Spleen (tissue), 11 donors: ENCODE measurements around the gene GDPD5. TPM values are rescaled to one million over a fixed set of nuclear protein-coding genes. Genes with fewer than 3 reads are reported as not detected.

Source experiments
- DNase-seq: peaks from one replicate; pipeline ENCODE4 v3.0.0-alpha.2; 2020
- H3K27ac ChIP-seq, 8 donors: fragments of 200-600 bp; sonication (generic) in 7 of 8; 1 replicate in 4 of 8; 2 replicates in 4 of 8; pipeline versions ENCODE4 v1.5.0 to v1.8.0; 2016 to 2021; ENCODE audit warnings: inconsistent platforms in 4 of 8, mild to moderate bottlenecking in 4 of 8, moderate library complexity in 1 of 8
- H3K27me3 ChIP-seq, 7 donors: fragments of 200-600 bp; sonication (generic) in 6 of 7; replicated peaks in 1 of 7; 1 replicate in 4 of 7; 2 replicates in 3 of 7; pipeline versions ENCODE4 v1.5.0 to v1.8.0; 2016 to 2021; ENCODE audit warnings: inconsistent platforms in 3 of 7, mild to moderate bottlenecking in 1 of 7
- H3K36me3 ChIP-seq, 6 donors: fragments of 200-600 bp; sonication (generic) in 5 of 6; 1 replicate in 4 of 6; 2 replicates in 2 of 6; pipeline versions ENCODE4 v1.5.0 to v1.8.0; 2016 to 2021; ENCODE audit warnings: inconsistent platforms in 2 of 6
- H3K4me1 ChIP-seq, 6 donors: fragments of 200-600 bp; sonication (generic) in 5 of 6; 1 replicate in 3 of 6; 2 replicates in 3 of 6; pipeline versions ENCODE4 v1.5.0 to v1.8.0; 2016 to 2021; ENCODE audit warnings: inconsistent platforms in 3 of 6
- H3K4me3 ChIP-seq, 8 donors: fragments of 200-600 bp; sonication (generic) in 7 of 8; 1 replicate in 4 of 8; 2 replicates in 4 of 8; pipeline versions ENCODE4 v1.5.0 to v1.8.0; 2016 to 2021; ENCODE audit warnings: inconsistent platforms in 4 of 8, mild to moderate bottlenecking in 4 of 8, moderate library complexity in 2 of 8
- H3K9me3 ChIP-seq, 8 donors: fragments of 200-600 bp; sonication (generic) in 7 of 8; 1 replicate in 4 of 8; 2 replicates in 4 of 8; pipeline versions ENCODE4 v1.5.0 to v1.8.0; 2016 to 2021; ENCODE audit warnings: inconsistent platforms in 4 of 8
- POLR2A ChIP-seq, 3 donors: fragments of 450-650 bp; IDR thresholded peaks; one replicate each; pipeline ENCODE4 v1.5.1; 2017; ENCODE audit warnings: antibody characterized with exemption in 3 of 3, mild to moderate bottlenecking in 1 of 3
- POLR2AphosphoS5 ChIP-seq, 3 donors: sonication (generic); formaldehyde crosslinking; IDR thresholded peaks; one replicate each; pipeline ENCODE4 v1.5.1; 2017; ENCODE audit warnings: antibody characterized with exemption in 3 of 3
- WGBS, 5 donors: extraction: QIAGEN DNeasy Blood & Tissue Kit in 3 of 5; methylation state at CpG; one replicate each; pipeline versions ENCODE4 v1.1.5 to v1.1.7; 2013 to 2018; 5-methylcytosine and 5-hydroxymethylcytosine counted together
- intact Hi-C: fragments of 100-400 bp; cut with DNase I; formaldehyde crosslinking; loops from one replicate; pipeline ENCODE4 v1.15.0; 2023; ENCODE audit warnings: low total_unique reads
- polyA plus RNA-seq, 3 donors: library from polyadenylated mRNA; stranded (reverse); fragments of 200-250 nt; gene quantifications; one replicate each; pipeline ENCODE4 v1.2.1, GENCODE V29; 2013
- total RNA-seq, 7 donors: library from RNA; depleted of rRNA in 3 of 7; stranded (reverse); fragments of >200 nt in 3 of 7; fragmentation: NEBNext Ultra II Directional in 4 of 7; extraction: Animal tissue kit (Norgen Biotek cat#: 25700) in 4 of 7; gene quantifications; one replicate each; pipeline versions ENCODE4 v1.1.0 to v1.2.1, GENCODE V29; 2016 to 2021
- TF ChIP-seq, protein P1 (sequence below), 11 experiments: fragments of 200-600 bp in 7 of 11; fragments of 450-650 bp in 4 of 11; sonication (generic) in 4 of 11; IDR thresholded peaks in 8 of 11; conservative IDR thresholded peaks in 3 of 11; 1 replicate in 7 of 11; 2 replicates in 4 of 11; pipeline versions ENCODE4 v1.4.0 to v1.8.0; 2016 to 2021; ENCODE audit warnings: antibody characterized with exemption in 11 of 11, inconsistent platforms in 4 of 11, mild to moderate bottlenecking in 1 of 11
- donor health status: healthy with polysubstance abuse.
- donor health status: DM: no; HTN: no; CAD: no; lungs with moderate emphysema.
- donor health status: DM: no; HTN: no; CAD: no.
- donor health status: Bipolar disorder and iron deficiency.
- donor health status: healthy.
- donor health status: DM: no; HTN: no; CAD: no.
- donor health status: DM: yes; HTN: yes; CAD: no.

Gene GDPD5
- total and polyA plus RNA-seq, 10 donors, result 44.6 to 273 (median 146) TPM

DNA sequence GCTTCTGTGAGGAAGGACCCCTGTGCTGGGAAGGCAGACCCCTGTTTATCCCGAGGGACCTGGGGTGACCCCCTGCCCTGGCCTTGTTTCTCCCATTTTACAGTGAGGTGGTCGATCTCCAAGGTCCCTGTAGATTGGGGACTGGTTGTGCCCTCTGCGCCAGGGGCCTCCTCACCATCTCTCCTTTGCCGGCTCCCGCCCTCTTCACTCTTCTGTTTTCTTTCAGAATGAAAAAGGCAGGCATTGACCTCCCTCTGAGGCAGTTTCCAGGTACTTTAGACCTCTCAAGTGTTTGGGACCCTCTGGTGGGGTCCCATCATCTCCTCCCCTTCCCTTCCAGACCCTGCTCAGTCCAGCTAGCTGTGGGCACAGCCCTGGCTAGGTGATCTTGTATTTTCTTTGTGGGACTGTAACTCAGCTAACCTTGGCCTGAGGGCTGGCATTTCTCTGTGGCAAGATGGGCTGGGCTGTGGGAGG, 37.8 kb upstream of the GDPD5 start:
- intact Hi-C loops, result no loop called here
- TF ChIP-seq POLR2AphosphoS5 (IDR thresholded peaks at IDR 0.05), result no peak
- TF ChIP-seq POLR2A (IDR thresholded peaks at IDR 0.05), result no peak
- TF ChIP-seq, protein P1, sequence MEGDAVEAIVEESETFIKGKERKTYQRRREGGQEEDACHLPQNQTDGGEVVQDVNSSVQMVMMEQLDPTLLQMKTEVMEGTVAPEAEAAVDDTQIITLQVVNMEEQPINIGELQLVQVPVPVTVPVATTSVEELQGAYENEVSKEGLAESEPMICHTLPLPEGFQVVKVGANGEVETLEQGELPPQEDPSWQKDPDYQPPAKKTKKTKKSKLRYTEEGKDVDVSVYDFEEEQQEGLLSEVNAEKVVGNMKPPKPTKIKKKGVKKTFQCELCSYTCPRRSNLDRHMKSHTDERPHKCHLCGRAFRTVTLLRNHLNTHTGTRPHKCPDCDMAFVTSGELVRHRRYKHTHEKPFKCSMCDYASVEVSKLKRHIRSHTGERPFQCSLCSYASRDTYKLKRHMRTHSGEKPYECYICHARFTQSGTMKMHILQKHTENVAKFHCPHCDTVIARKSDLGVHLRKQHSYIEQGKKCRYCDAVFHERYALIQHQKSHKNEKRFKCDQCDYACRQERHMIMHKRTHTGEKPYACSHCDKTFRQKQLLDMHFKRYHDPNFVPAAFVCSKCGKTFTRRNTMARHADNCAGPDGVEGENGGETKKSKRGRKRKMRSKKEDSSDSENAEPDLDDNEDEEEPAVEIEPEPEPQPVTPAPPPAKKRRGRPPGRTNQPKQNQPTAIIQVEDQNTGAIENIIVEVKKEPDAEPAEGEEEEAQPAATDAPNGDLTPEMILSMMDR (IDR thresholded peaks at IDR 0.05 in 8 of 11, conservative IDR thresholded peaks at IDR 0.05 in 3 of 11), result no peak
- Histone ChIP-seq H3K9me3 (no peaks in the 10 kb centered on the region), H3K4me1 (peaks cover 42 to 94% (median 68%) of the 10 kb centered on the region in 6 donors), H3K4me3 (peak overlapping the region; percentile 72 to 91 (median 76)), H3K27me3 (peaks cover 0 to 13% (median 0%) of the 10 kb centered on the region in 7 donors), H3K36me3 (peaks cover 0 to 28% (median 24%) of the 10 kb centered on the region in 6 donors), H3K27ac (peak overlapping the region; percentile 93 to 98 (median 95))
- 39 to 66% (median 61%) methylated on average over 5 of the region's 5 CpGs for WGBS, 5 donors
- no peak for DNase-seq

DNA sequence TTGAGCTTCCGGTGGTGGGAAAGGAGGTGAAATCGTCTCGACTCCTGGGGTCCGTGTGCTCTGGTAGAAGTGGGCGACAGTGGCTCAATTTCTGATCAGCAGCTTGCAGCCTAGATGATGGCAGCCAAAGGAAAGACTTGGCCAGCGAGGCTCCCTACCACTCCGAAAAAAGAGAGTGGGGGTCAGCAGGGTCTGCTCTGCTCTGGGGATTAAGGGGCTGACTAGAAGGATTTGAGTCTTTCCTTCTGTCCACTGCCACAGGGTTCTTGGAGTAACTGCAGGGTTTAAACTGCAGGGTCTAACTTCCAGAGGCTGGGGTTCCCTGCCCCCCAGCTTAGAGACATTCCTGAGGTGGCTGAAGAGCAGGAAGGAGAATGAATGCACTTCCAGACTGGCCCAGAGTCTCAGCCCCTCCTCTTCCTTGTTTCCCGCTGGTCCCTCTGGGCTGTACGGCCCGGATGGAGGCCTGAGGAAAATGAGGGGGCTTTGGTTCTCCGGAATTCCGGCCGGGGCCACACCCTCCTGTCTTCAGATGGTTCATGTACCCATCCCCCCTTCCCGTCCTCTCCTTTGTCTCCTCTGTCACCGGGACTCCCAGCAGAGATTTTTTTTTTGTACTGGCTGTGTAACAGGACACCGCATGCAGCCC, 37.2 kb upstream of the GDPD5 start:
- 14 to 17% (median 15%) methylated on average over 9 to 16 of the region's 16 CpGs for WGBS, 5 donors
- no peaks in the 10 kb centered on the region for H3K9me3 ChIP-seq

DNA sequence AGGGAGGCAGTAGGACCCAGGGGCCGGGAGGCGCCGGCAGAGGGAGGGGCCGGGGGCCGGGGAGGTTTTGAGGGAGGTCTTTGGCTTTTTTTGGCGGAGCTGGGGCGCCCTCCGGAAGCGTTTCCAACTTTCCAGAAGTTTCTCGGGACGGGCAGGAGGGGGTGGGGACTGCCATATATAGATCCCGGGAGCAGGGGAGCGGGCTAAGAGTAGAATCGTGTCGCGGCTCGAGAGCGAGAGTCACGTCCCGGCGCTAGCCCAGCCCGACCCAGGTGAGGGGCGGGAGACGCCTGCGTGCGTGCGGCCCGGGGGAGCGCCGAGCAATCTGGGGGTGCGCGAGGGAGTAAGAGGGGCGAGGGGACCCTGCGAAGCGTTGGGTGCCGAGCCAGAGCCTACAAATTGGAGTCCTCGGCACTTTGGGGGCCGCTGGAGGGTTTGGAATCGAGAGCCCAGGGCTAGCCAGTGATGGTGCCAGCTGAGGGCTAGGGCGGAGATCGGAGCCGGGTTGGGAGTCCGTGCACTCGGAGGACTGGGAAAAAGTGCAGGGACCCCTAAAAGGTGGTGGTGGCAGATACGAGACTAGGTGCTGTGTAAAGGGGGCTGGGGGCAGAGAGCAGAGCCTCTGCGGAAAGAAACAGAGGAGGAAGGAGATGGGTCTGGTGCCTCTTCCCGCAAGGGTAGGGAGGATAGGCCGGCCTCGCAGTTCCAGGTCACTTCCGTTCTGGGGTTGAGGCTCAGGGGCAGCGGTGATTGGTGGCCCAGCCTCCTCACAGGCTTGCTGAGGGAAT, 36.5 kb upstream of the GDPD5 start, which contains the start of gene SERPINH1:
Gene SERPINH1, plus strand, starts transcription at position 206 of the 788 bp plus-strand sequence. CDS start 4,097 bp downstream, outside the sequence.
- 1% methylated on average over 46 to 51 of the region's 51 CpGs for WGBS, 5 donors
- H3K36me3 ChIP-seq, result peaks cover 0 to 15% (median 11%) of the 10 kb centered on the region in 6 donors
- no peaks in the 10 kb centered on the region for H3K9me3 ChIP-seq
- intact Hi-C loops, result no loop called here
- H3K27me3 ChIP-seq, result peaks cover 0 to 13% (median 0%) of the 10 kb centered on the region in 7 donors
- TF ChIP-seq POLR2A (IDR thresholded peaks at IDR 0.05), result peak in 1 of 3 donors; percentile 49
- TF ChIP-seq, protein P1 (IDR thresholded peaks at IDR 0.05 in 8 of 11, conservative IDR thresholded peaks at IDR 0.05 in 3 of 11), result no peak
- TF ChIP-seq POLR2AphosphoS5 (IDR thresholded peaks at IDR 0.05), result peak; percentile 77 to 84 (median 81)
- DNase-seq, result peak; percentile 90
- H3K4me1 ChIP-seq, result peaks cover 42 to 97% (median 68%) of the 10 kb centered on the region in 6 donors
- H3K4me3 ChIP-seq, result peak within 1 kb of the TSS; percentile 72 to 91 (median 76)
- peak within 1 kb of the TSS; percentile 93 to 98 (median 95) for H3K27ac ChIP-seq

More for the DNA sequence above, 37.2 kb upstream of the GDPD5 start:
- Histone ChIP-seq H3K36me3 (peaks cover 0 to 22% (median 18%) of the 10 kb centered on the region in 6 donors), H3K27me3 (peaks cover 0 to 13% (median 0%) of the 10 kb centered on the region in 7 donors), H3K27ac (peak overlapping the region; percentile 93 to 98 (median 95)), H3K4me3 (peak overlapping the region; percentile 72 to 91 (median 76)), H3K4me1 (peaks cover 42 to 94% (median 69%) of the 10 kb centered on the region in 6 donors)
- DNase-seq, result no peak
- intact Hi-C loops, result no loop called here
- TF ChIP-seq, protein P1 (IDR thresholded peaks at IDR 0.05 in 8 of 11, conservative IDR thresholded peaks at IDR 0.05 in 3 of 11), result no peak
- TF ChIP-seq POLR2A (IDR thresholded peaks at IDR 0.05), result no peak
- TF ChIP-seq POLR2AphosphoS5 (IDR thresholded peaks at IDR 0.05), result no peak
